ENCODE results near the gene PRX.
"Not testable (repeated sequence)": the region's sequence is repeated elsewhere in the genome, so short reads cannot be mapped to it uniquely, and the experiment has no call there.

The PRX gene

DNA sequence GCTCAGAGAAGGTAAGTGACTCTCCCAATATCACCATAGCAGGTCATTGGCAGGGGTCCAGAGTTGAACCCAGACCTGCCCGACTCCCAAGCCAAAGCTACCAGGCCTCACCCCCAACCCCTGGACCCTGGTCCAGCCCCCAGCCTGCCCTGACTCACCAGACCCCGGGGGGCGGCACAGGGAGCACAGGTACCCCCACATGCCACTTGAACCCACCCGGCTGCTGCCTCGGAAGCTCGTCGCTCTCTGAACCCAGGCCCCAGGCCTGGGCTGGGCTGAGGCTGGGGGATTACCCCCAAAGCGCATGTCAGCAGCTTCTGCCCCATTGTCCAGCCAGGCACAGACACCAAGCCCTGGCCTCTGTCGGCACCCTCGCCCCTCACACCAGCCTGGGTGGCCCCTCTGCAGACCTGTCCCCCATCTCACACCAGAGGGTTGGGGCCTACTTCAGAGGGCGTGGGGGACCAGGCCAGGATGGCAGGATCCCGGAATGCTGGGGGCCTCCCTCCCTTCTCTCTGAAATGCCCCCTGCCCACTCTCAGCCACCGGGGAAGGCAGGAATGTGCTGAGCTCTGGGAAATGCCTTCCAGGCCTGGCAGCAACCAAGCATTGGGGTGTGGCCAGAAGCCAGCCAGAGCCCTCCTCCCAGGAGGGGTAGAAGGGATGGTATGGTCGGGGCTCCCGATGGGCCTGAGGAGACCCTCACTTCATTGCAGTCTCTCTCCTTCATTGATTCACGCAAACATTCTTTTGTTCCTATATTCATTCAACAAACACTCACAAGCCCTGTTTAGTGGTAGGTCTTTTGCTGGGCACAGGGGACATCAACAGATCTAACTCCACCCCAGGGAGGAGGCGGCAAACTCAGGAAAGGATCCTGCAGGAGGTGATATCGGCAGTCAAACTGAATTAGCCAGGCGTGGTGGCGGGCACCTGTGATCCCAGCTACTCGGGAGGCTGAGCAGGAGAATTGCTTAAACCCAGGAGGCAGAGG, 1.7 kb upstream of the PRX start:
- DNase-seq (ENCODE audit: low read depth), result no peak

DNA sequence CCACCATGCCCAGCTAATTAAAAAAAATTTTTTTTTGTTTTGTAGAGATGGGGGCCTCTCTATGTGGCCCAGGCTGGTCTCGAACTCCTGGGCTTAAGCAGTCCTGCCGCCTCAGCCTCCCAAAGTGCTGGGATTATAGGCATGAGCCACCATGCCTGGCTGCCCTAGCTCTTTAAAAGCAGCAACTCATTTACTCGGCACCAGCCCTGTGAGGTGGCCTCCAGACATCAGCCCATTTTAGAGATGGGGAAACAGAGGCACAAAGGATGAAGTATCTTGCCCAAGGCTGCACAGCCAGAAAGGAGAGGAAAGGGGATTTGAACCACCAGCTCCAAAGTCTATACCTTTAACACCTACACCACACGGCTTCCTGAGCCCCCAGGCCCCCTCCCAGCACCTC, 312 bp downstream of the PRX start:
- DNase-seq (ENCODE audit: low read depth), result no peak

DNA sequence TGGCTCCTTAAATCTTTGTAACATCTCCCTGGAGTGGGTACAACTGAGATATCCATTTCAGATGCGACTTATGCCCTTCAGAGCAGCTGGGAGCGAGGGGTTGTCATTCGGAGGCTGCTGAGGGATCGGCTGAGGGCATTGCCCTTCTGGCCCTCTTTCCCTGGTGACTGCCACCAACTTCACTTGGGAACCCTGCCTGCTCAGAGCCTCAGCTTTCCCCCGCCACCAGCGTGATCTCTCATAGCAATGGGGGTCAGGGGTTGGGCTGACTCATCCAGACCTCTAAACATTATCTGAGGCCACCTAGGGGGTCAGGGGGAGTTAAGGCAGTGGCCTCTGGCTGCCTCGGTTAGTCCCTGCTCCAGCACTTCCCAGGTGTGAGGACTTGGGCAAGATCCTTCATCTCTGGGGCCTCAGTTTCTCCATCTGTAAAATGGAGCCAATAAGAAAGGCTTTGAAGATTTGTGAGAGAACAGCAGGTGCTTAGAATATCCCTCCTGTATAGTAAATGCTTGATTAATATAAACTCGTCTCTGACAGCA, 1.1 kb downstream of the PRX start:
- DNase-seq (ENCODE audit: low read depth), result no peak

DNA sequence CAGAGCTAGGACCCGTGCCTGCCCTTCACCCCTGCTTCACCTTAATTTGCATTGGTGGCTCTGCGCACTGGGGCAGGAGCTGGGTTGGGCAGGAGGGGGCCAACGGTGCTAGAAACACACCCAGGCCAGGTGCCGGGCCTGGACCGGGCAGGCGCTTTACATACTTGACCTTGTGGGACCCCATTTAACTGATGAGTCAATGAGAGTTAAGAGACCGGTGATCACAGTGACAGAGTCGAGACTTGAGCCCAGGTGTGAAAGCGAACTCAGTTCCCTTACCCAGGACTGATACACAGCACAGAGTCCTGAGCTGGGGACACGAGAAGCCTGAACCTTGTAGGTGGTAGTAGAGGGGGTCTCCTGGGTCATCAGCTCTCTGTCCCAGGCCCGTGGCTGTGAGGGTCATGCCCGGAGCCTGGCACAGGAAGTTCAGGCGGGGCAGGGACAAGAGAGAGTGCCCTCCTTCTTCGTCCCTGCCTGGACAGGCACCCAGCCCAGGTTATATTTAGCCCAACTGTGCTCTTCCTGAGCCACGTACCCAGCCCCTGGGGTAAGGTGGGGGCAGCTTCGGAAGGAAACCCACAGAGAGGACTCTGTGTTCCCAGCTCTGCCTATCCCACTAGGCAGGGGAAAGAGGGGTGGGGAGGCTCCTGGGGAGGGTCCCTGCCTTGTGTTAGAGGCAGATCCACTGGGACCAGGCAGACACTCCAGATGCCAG, 1.9 kb downstream of the PRX start:
- no peak for DNase-seq (ENCODE audit: low read depth)

DNA sequence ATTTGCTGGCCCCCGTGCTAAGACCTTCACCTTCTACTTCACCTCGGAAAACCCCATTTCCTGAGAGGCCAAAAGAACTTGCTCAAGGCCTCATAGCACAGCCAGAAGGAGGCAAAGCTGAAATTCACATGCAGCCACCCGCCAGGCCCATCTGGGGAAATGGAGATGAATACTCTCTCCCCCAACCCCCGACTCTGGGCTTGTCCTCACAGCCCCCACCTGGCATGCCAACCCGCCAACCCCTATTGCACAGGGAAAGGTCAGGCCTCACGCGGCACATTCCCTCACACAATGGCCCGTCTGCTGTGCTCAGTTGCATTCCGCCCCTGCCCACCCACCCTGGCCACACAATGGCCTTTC, 3.2 kb downstream of the PRX start:
- no peak for DNase-seq (ENCODE audit: low read depth)

GRCh38 chr19:40408598-40408925, 4.6 kb downstream of the PRX start:
- not testable (repeated sequence) for DNase-seq (ENCODE audit: low read depth)

DNA sequence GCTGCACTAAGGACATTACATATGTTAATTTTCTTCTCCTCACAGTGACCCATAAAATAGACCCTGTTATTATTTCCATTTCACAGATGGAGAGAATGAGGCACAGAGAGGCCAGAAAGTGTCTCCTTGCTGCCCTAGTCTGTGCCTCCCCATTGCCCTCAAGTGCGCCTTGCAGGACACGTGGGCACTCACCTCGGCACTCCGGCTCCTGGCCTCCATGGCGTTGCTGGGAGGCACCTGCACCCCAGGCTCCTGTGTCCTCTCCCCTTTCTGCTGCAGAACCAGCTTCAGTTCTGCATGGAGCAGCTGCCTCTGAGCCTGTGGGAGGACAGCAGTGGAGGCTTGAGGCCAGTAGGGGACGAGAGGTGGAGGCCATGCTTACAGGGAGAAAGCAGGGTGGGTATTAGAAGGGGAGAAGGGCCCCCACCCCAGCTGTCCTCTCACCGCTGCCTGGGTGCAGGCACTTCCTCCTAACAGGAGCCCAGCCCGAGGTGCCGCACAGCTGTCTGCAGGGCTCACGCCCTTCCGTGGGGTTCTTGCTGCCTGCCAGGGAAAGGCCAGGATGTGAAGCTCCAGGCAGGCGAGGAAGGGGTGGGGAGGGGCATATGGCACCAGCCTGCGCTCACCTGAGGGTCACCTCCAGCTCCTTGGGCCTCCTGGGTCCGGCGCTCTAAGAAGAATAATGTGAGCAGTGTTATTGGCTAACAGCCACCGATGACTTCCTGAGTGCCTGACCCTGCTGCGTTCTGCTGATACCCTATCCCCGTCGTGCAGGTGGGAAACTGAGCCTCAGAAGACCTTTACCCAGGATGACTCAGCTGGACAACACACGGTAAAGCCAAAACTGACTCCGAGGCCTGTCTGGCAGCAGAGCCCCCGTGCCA, 5.2 kb downstream of the PRX start:
- peak; percentile 63 for DNase-seq (ENCODE audit: low read depth)

GRCh38 chr19:40403262-40403984, 9.8 kb downstream of the PRX start:
- peak; percentile 93 for DNase-seq (ENCODE audit: low read depth)

GRCh38 chr19:40400559-40400958, 12.6 kb downstream of the PRX start:
- no peak for DNase-seq (ENCODE audit: low read depth)

- no peak for DNase-seq (ENCODE audit: low read depth)
These were observed 14.6 kb downstream of the PRX start for GRCh38 chr19:40398417-40399131.

GRCh38 chr19:40397568-40397906, 15.6 kb downstream of the PRX start:
- no peak for DNase-seq (ENCODE audit: low read depth)

- DNase-seq (ENCODE audit: low read depth), result no peak
These were observed 16.2 kb downstream of the PRX start for GRCh38 chr19:40396886-40397567.

GRCh38 chr19:40395956-40396355, 17.2 kb downstream of the PRX start:
- DNase-seq (ENCODE audit: low read depth), result no peak

DNA sequence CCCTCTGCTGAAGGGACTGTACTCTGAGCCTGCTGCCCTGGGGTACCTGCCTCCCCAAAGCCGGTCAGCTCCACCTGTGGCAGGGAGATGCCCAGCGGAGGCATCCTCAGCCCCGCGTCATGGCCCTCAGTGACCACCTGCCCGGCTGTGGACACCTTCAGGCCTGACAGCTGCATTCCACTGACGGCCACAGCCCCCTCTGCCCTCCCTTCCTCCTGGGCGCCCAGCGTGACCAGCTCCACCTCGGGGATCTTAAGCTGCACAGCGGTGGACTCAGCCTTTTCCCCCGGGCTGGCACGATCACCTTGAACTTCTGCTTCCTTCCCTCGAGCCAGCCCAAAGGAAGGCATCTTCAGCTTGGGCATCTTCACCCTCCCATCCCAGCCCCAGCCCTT, 18.4 kb downstream of the PRX start:
- DNase-seq (ENCODE audit: low read depth), result no peak

DNA sequence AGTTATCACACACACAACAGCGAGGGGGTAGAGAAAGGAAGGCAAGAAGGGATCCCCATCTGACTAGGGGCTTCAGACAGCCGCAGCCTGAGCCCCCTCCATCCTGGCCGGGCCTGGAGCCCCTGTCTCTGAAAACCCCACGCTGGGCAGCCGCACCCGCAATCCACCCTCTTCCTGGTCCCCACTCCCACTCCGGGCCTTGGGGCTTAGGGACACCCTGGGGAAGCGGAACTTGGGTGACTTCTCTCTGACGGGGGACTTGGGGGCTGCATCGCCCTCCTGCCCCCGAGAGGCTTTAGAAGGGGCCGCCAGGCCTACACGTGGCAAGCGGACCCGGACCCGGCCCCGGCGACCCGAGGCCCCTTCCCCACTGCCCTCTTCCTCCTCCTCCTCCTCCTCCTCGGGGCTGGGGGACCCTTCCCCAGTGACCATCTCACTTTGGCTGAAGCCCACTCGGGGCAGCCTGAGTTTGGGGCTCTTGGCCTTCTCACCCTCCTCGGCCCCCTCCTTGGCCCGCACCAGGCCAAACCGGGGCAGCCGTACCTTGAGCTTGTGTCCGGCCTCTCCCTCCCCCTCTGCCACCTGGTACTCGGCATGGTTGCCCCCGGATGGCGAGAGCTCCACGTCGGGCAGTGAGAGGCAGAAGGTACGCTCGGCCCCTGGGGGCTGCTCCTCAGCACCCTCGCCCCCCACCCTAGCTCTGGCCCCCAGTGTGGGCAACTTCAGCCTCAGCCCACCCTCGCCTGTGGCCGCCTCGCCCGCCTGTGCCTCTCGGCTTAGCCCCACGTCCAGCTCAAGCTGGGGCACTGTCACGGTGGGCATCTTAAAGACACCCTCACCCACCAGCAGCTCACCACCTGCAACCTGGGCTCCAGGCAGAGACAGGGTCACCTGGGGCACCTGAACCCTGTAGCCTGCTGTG, 19.0 kb downstream of the PRX start:
- DNase-seq (ENCODE audit: low read depth), result no peak

GRCh38 chr19:40392894-40393517, 20.2 kb downstream of the PRX start:
- DNase-seq (ENCODE audit: low read depth), result no peak

GRCh38 chr19:40392123-40392522, 21.1 kb downstream of the PRX start:
- DNase-seq (ENCODE audit: low read depth), result no peak

DNA sequence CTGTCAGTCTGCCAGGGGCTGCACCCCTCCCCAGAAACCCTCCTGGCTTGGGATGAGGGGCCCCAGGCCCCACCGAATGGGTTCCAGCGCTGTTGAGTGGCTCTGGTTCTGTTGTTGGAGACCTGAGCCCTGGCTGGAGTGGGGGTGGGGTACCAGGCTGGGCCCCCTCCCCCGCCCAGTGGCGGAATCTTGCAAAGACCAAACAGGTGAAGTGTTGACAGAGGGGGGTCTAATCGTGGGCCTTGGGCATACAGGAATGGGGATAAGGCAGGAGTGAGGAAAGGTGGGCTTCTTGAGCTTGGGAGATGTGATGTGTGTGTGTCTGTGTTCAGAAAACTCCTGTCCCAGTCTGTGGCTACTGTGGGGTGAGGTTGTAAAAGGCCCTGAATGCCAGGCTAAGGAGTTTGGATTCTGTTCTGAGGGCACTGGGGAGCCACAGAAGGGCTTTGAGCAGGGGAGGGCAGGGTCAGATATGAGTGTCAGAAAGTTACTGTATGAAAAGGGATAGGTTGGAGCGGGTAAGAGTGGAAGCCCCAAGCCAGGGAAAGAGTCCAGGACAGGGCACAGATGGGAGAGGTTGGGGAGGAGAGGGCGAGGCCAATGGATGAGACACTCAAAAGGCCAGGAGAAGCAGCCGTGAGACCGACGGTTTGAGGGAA, 23.0 kb downstream of the PRX start, which contains the start of gene HIPK4:
HIPK4 (minus strand) TSS at position 98 of the 659 bp plus-strand sequence. CDS start 279 bp downstream, outside the sequence.
- DNase-seq (ENCODE audit: low read depth), result no peak

Data from CMK (cell line).